Astrocyte of the cerebellum (primary cell): ENCODE data around the gene CDKN3.
"Not testable (repeated sequence)": the region's sequence is repeated elsewhere in the genome, so short reads cannot be mapped to it uniquely, and the experiment has no call there.

Experiments
- DNase-seq: peaks from one replicate; pipeline ENCODE4 v3.0.0-alpha.2; 2011; ENCODE audit warnings: low read depth
- H3K4me3 ChIP-seq: 2 replicates; pipeline ENCODE4 v1.5.1; 2011; ENCODE audit warnings: mild to moderate bottlenecking, low read depth, low read length, moderate library complexity
- CTCF ChIP-seq: IDR thresholded peaks from 2 replicates; pipeline ENCODE4 v1.5.1; 2012; ENCODE audit warnings: low read length, low read depth, moderate library complexity, mild to moderate bottlenecking; ENCODE audit errors: missing control alignments
- in situ Hi-C: cut with HindIII; loops from 2 replicates; pipeline ENCODE4 v1.10.0; 2017; ENCODE audit warnings: low sequenced_read_pairs

Gene CDKN3

GRCh38 chr14:54438703-54439102 lies 41.9 kb downstream of the CDKN3 start:
- in situ Hi-C loops: no loop called here
- TF ChIP-seq CTCF: no peak
- no peak for DNase-seq
- no peak overlapping the region for H3K4me3 ChIP-seq

GRCh38 chr14:54440037-54440436 lies 43.2 kb downstream of the CDKN3 start:
- in situ Hi-C loops: no loop called here
- DNase-seq: no peak
- H3K4me3 ChIP-seq: peak overlapping the region; percentile 61
- TF ChIP-seq CTCF: no peak

GRCh38 chr14:54440476-54440872 lies 43.7 kb downstream of the CDKN3 start:
- in situ Hi-C loops: no loop called here
- DNase-seq: no peak
- no peak for TF ChIP-seq CTCF
- H3K4me3 ChIP-seq: peak overlapping the region; percentile 61

GRCh38 chr14:54440873-54441868 lies 44.4 kb downstream of the CDKN3 start, which contains the start of gene CNIH1:
CNIH1 (minus strand) TSS chr14:54441374; CDS start chr14:54441327, 47 bp downstream.
- H3K4me3 ChIP-seq: peak within 1 kb of the TSS; percentile 61
- in situ Hi-C loops: no loop called here
- TF ChIP-seq CTCF: peak; percentile 91
- peak; percentile 79 for DNase-seq

GRCh38 chr14:54442961-54443360 lies 46.2 kb downstream of the CDKN3 start:
- in situ Hi-C loops, H3K4me3 ChIP-seq, DNase-seq: not testable (repeated sequence)

GRCh38 chr14:54443981-54444380 lies 47.2 kb downstream of the CDKN3 start:
- no peak for TF ChIP-seq CTCF

GRCh38 chr14:54444681-54445080 lies 47.9 kb downstream of the CDKN3 start:
- DNase-seq: no peak
- in situ Hi-C loops: no loop called here
- TF ChIP-seq CTCF: no peak
- H3K4me3 ChIP-seq: no peak overlapping the region

More at GRCh38 chr14:54443981-54444380, 47.2 kb downstream of the CDKN3 start:
- DNase-seq: peak; percentile 52
- in situ Hi-C loops: no loop called here
- no peak overlapping the region for H3K4me3 ChIP-seq
